Lower leg skin (tissue), 4 donors: ENCODE measurements around the gene PCDH9. TPM values are rescaled to one million over a fixed set of nuclear protein-coding genes. Genes with fewer than 3 reads are reported as not detected.

Source experiments
- DNase-seq, 2 donors: peaks; one replicate each; pipeline ENCODE4 v3.0.0-alpha.2; 2019; ENCODE audit warnings: low spot score in 2 of 2
- H3K4me3 ChIP-seq: fragments of 200-600 bp; sonication (generic); 2 replicates; pipeline ENCODE4 v1.5.1; 2017; ENCODE audit warnings: mild to moderate bottlenecking, low read depth; ENCODE audit not compliant: poor library complexity, severe bottlenecking
- CTCF ChIP-seq, 3 donors: fragments of 450-650 bp; IDR thresholded peaks; one replicate each; pipeline ENCODE4 v1.5.1; 2016; ENCODE audit warnings: antibody characterized with exemption in 3 of 3, mild to moderate bottlenecking in 3 of 3, moderate library complexity in 2 of 3
- POLR2A ChIP-seq, 2 donors: fragments of 450-650 bp; IDR thresholded peaks; one replicate each; pipeline ENCODE4 v1.6.1; 2016 to 2017; ENCODE audit warnings: antibody characterized with exemption in 2 of 2, mild to moderate bottlenecking in 1 of 2, moderate library complexity in 1 of 2
- WGBS, 2 donors: methylation state at CpG; one replicate each; pipeline ENCODE4 v1.1.5; 2018; 5-methylcytosine and 5-hydroxymethylcytosine counted together
- intact Hi-C: fragments of 100-400 bp; cut with DNase I; formaldehyde crosslinking; loops from one replicate; pipeline ENCODE4 v1.15.0; 2023; ENCODE audit warnings: low total_unique reads
- total RNA-seq, 4 donors: library from RNA; depleted of rRNA; stranded (reverse); fragments of >200 nt; gene quantifications; one replicate each; pipeline ENCODE4 v1.1.0, GENCODE V29; 2016

Gene PCDH9
- total RNA-seq, 4 donors from 2014 or later, result 0.21 to 0.84 (median 0.36) TPM

DNA sequence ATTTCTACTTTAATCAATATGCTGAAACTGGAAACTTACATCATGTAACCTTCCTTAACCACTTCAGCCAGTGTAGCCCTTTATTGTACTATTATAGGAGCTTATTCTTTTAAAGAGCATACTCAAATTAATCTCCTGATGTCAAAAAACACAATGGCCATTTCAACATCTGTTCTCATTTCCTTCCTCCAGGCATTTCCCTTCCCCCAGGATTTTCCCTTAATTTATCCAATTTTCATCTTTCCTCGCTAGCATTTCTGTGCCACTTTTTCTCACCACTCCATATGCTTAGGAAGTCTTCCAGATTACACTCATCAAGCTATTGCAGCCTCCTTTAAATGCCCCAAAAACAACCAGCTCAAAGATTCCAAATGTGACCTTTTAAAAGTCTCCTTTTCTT lies 265.0 kb downstream of the PCDH9 start:
- H3K4me3 ChIP-seq, result no peak overlapping the region
- DNase-seq, result no peak
- WGBS, 2 donors, result 66 to 69% methylated on average over 1 of the region's 1 CpG
- TF ChIP-seq POLR2A (IDR thresholded peaks at IDR 0.05) (no peak), CTCF (IDR thresholded peaks at IDR 0.05) (no peak)
- intact Hi-C loops, result no loop called here

DNA sequence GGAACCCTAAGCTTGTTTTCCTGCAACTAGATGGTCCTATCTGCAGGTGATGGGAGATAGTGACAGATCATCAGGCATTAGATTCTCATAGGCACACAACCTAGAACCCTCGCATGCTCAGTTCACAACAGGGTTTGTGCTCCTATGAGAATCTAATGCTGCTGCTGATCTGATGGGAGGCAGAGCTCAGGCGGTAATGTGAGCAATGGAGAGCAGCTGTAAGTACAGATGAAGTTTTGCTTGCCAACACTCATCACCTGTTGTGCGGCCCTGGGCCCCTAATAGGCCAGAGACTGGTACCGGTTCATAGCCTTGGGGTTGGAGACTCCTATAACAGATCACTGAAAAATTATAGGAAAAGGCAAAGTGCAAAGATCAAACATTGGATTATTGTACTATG lies 267.2 kb downstream of the PCDH9 start:
- TF ChIP-seq POLR2A (IDR thresholded peaks at IDR 0.05), result no peak
- TF ChIP-seq CTCF (IDR thresholded peaks at IDR 0.05), result no peak
- intact Hi-C loops, result no loop called here
- WGBS, 2 donors, result 91 to 93% methylated on average over 4 of the region's 4 CpGs
- no peak overlapping the region for H3K4me3 ChIP-seq
- no peak for DNase-seq

DNA sequence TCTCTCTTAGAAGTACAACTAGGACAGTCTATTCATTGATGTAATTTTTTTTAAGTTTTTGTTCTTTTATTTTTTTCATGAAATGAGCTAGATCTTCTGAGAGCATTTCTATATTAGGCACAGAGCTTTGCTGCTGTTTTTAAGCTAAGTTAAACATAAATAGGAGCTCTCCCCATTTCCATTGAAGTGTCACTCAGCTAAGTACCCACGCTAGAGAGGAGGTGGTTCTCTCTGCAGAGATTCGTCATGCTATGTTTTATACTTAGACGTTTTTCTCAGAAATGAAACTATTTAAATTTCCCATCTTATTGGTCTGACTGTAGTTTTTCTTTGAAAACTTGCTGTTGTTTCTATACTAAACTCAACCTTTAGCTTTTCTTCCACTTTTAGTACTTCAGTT lies 271.5 kb downstream of the PCDH9 start:
- 63 to 73% methylated on average over 3 of the region's 3 CpGs for WGBS, 2 donors
- intact Hi-C loops, result no loop called here
- TF ChIP-seq POLR2A (IDR thresholded peaks at IDR 0.05), result no peak
- no peak for TF ChIP-seq CTCF (IDR thresholded peaks at IDR 0.05)

DNA sequence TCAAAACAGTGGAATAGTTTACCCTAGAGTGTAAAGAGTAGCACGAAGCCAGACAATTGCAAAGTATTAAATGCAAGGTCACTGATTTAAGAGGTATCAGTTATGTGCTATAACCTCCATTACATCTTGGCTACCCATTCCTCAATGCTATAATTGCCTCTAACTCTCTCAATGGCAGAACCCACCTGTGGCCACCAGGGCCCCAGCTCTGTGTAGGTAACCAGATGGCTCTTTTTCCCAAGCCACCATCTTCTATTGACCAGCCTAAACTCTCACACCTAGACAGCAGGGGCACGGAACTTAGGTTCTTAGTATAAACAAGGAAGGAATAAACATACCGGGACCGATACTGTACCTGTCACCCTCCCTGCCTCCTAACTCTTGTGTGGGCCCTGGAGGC lies 277.6 kb downstream of the PCDH9 start:
- WGBS, 2 donors, result 91 to 94% methylated on average over 4 of the region's 4 CpGs
- DNase-seq, result no peak
- TF ChIP-seq CTCF (IDR thresholded peaks at IDR 0.05) (no peak), POLR2A (IDR thresholded peaks at IDR 0.05) (no peak)

More for the DNA sequence above, 271.5 kb downstream of the PCDH9 start:
- no peak overlapping the region for H3K4me3 ChIP-seq
- DNase-seq, result no peak

DNA sequence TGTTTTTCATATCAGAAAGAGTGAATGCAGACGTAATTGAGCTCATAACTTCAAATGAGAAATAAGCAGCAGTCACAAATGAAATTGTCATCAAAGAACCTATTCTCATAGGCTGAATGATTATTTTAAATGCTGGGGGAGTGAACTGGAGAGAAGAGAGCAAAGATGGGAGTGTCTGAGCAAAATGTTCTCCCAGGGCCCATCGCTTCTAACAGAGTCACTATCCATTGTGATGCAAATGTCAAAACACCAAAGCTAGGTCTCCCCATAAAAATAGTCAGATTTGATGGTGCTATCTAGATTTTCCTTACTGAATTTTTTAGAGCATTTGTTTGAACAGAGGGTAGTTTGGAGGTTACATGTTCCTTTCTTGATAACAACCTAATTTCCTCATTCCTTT lies 278.7 kb downstream of the PCDH9 start:
- 86 to 90% methylated on average over 2 of the region's 2 CpGs for WGBS, 2 donors
- TF ChIP-seq POLR2A (IDR thresholded peaks at IDR 0.05) (no peak), CTCF (IDR thresholded peaks at IDR 0.05) (no peak)
- intact Hi-C loops, result no loop called here
- H3K4me3 ChIP-seq, result no peak overlapping the region
- DNase-seq, result no peak

More for the DNA sequence above, 277.6 kb downstream of the PCDH9 start:
- H3K4me3 ChIP-seq, result no peak overlapping the region
- intact Hi-C loops, result no loop called here

DNA sequence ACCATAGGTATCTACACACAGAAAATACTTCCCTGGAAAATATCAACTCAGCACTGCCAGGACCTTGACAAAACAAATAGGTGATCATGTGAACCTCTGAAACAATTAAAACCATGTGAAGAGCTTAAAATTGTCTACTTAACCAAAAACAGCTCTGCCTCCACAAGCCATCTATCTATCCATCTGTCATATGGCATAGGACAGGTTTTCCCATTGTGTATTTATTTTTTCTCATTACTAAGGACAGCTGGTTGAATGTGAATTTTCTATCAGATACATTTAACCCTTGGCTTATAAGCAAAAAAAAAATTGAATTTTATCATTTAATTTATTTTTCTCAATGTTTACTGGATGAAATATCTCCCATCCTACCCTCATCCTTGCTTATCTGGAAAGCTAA lies 279.5 kb downstream of the PCDH9 start:
- intact Hi-C loops, result no loop called here
- DNase-seq, result no peak
- H3K4me3 ChIP-seq, result no peak overlapping the region
- TF ChIP-seq POLR2A (IDR thresholded peaks at IDR 0.05) (no peak), CTCF (IDR thresholded peaks at IDR 0.05) (no peak)
